GM12891 (cell line): Measurements from ENCODE around the gene CCDC171.

Experiments
- PAX5 ChIP-seq: IDR thresholded peaks from 2 replicates; pipeline ENCODE4 v1.6.1; 2011; ENCODE audit warnings: low read length, moderate library complexity, mild to moderate bottlenecking; ENCODE audit not compliant: insufficient read depth, severe bottlenecking
- POLR2A ChIP-seq: IDR thresholded peaks from 2 replicates; pipeline ENCODE4 v1.6.1; 2011; ENCODE audit warnings: low read depth, low read length, control low read depth
- POLR2AphosphoS5 ChIP-seq: IDR thresholded peaks from 2 replicates; pipeline ENCODE4 v1.6.1; 2011; ENCODE audit warnings: low read depth, low read length, control low read depth
- TAF1 ChIP-seq: IDR thresholded peaks from 2 replicates; pipeline ENCODE4 v1.6.1; 2011; ENCODE audit warnings: low read depth, low read length, control low read depth

DNA sequence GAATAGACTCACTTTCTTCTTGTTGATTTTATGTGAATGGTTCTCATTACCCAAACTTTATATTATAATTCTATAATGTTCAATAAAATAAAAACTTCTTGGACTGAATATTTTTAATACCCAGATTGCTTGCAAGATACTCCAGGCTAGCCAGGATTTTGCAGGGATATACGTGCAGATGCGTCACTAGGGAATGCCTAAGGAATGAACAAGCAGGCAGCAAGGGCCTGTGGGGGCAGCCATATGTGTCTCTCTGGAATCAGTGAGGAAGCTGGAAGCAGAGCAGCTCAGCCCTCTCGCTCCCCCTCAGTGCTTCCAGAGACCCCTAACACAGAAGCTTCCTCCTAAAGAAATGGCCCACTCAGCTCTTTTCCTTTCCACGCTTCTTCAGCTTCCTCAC, 457.4 kb downstream of the CCDC171 start:
- TF ChIP-seq POLR2AphosphoS5 (no peak), POLR2A (no peak), PAX5 (no peak), TAF1 (no peak)
